DND-41 (cell line): Measurements from ENCODE around the gene APLN.

Experiments used
- ATAC-seq: fragments of 200-7000 bp; cut with Tn5 transposase; 3 replicates; pipeline ENCODE4 v1.9.1; 2021; ENCODE audit warnings: low read depth; ENCODE audit not compliant: insufficient read depth
- DNase-seq: peaks from one replicate; pipeline ENCODE4 v3.0.0-alpha.2; 2020
- H2AFZ ChIP-seq: 2 replicates; pipeline ENCODE4 v1.6.0; 2012; ENCODE audit warnings: low read depth, low read length
- H3K27ac ChIP-seq: 2 replicates; pipeline ENCODE4 v1.5.1; 2012; ENCODE audit warnings: low read length, inconsistent platforms
- H3K27me3 ChIP-seq: fragments of 200-600 bp; sonication (generic); 2 replicates; pipeline ENCODE4 v1.6.0; 2012; ENCODE audit warnings: low read length, mild to moderate bottlenecking, inconsistent platforms; ENCODE audit not compliant: insufficient read depth, poor library complexity
- H3K36me3 ChIP-seq: 2 replicates; pipeline ENCODE4 v1.5.1; 2012; ENCODE audit warnings: low read length, inconsistent platforms; ENCODE audit not compliant: insufficient read depth
- H3K4me1 ChIP-seq: 2 replicates; pipeline ENCODE4 v1.5.1; 2012; ENCODE audit warnings: mild to moderate bottlenecking, low read length; ENCODE audit not compliant: insufficient read depth
- H3K4me2 ChIP-seq: 2 replicates; pipeline ENCODE4 v1.6.0; 2012; ENCODE audit warnings: mild to moderate bottlenecking, moderate library complexity, low read length, inconsistent platforms; ENCODE audit not compliant: insufficient read depth
- H3K4me3 ChIP-seq, 2 experiments: fragments of 200-600 bp in 1 of 2; shearing (Covaris generic) in 1 of 2; 2 replicates each; pipeline ENCODE4 v1.5.1; 2012 to 2016; ENCODE audit warnings: inconsistent platforms in 2 of 2, low read length in 2 of 2, mild to moderate bottlenecking in 2 of 2, low read depth in 1 of 2, moderate library complexity in 1 of 2
- H3K79me2 ChIP-seq: 2 replicates; pipeline ENCODE4 v1.6.0; 2012; ENCODE audit warnings: low read length, inconsistent platforms; ENCODE audit not compliant: insufficient read depth
- H3K9ac ChIP-seq: 2 replicates; pipeline ENCODE4 v1.6.0; 2012; ENCODE audit warnings: low read depth, mild to moderate bottlenecking, inconsistent platforms, low read length, moderate library complexity
- H3K9me3 ChIP-seq: 2 replicates; pipeline ENCODE4 v1.5.1; 2012; ENCODE audit warnings: low read length, moderate library complexity, mild to moderate bottlenecking, inconsistent platforms; ENCODE audit not compliant: insufficient read depth, severe bottlenecking
- H4K20me1 ChIP-seq: 2 replicates; pipeline ENCODE4 v1.6.0; 2012; ENCODE audit warnings: low read length; ENCODE audit not compliant: insufficient read depth
- CTCF ChIP-seq: IDR thresholded peaks from 2 replicates; pipeline ENCODE4 v1.5.1; 2012; ENCODE audit warnings: borderline replicate concordance, low read length, moderate library complexity, mild to moderate bottlenecking; ENCODE audit not compliant: poor library complexity, severe bottlenecking; ENCODE audit errors: extremely low read depth
- EZH2 ChIP-seq: IDR thresholded peaks from 3 replicates; pipeline ENCODE4 v1.6.1; 2012; ENCODE audit warnings: borderline replicate concordance, low read depth, mild to moderate bottlenecking, moderate library complexity, low read length, inconsistent platforms; ENCODE audit not compliant: severe bottlenecking

Gene APLN

GRCh38 chrX:129632443-129632842, 22.3 kb downstream of the APLN start:
- ATAC-seq, result no peak
- H3K4me2 ChIP-seq, result no peak overlapping the region
- H4K20me1 ChIP-seq, result no peaks in the 10 kb centered on the region
- no peaks in the 10 kb centered on the region for H3K36me3 ChIP-seq
- no peak for DNase-seq
- H3K9me3 ChIP-seq, result no peaks in the 10 kb centered on the region
- no peak overlapping the region for H3K9ac ChIP-seq
- no peak for TF ChIP-seq EZH2
- no peaks in the 10 kb centered on the region for H3K79me2 ChIP-seq
- H3K27ac ChIP-seq, result no peak overlapping the region
- H3K4me3 ChIP-seq, result no peak overlapping the region
- H3K4me1 ChIP-seq, result peaks cover 5% of the 10 kb centered on the region
- H3K27me3 ChIP-seq, result no peaks in the 10 kb centered on the region
- H2AFZ ChIP-seq, result no peak overlapping the region

- DNase-seq (no peak), ATAC-seq (no peak)
- Histone ChIP-seq H3K27ac (no peak overlapping the region), H3K36me3 (no peaks in the 10 kb centered on the region), H3K4me3 (no peak overlapping the region), H3K4me2 (no peak overlapping the region), H3K9me3 (no peaks in the 10 kb centered on the region), H2AFZ (no peak overlapping the region), H3K4me1 (peaks cover 1% of the 10 kb centered on the region; the same call in 1 of the 2 replicates), H3K79me2 (no peaks in the 10 kb centered on the region), H3K9ac (no peak overlapping the region), H3K27me3 (no peaks in the 10 kb centered on the region), H4K20me1 (no peaks in the 10 kb centered on the region)
- TF ChIP-seq CTCF (no peak), EZH2 (no peak)
These were observed 22.9 kb downstream of the APLN start for GRCh38 chrX:129631849-129632248.

GRCh38 chrX:129629837-129630236, 24.9 kb downstream of the APLN start:
- no peaks in the 10 kb centered on the region for H3K27me3 ChIP-seq
- H3K79me2 ChIP-seq, result no peaks in the 10 kb centered on the region
- no peak overlapping the region for H3K4me2 ChIP-seq
- no peak overlapping the region for H3K9ac ChIP-seq
- no peak overlapping the region for H3K4me3 ChIP-seq
- H3K36me3 ChIP-seq, result no peaks in the 10 kb centered on the region
- ATAC-seq (no peak), DNase-seq (no peak)
- no peak overlapping the region for H2AFZ ChIP-seq
- peaks cover 17% of the 10 kb centered on the region for H3K4me1 ChIP-seq
- no peak overlapping the region for H3K27ac ChIP-seq
- TF ChIP-seq EZH2 (no peak), CTCF (no peak)
- no peaks in the 10 kb centered on the region for H4K20me1 ChIP-seq
- no peaks in the 10 kb centered on the region for H3K9me3 ChIP-seq

- no peaks in the 10 kb centered on the region for H3K36me3 ChIP-seq
- TF ChIP-seq CTCF (no peak), EZH2 (no peak)
- ATAC-seq, result peak; percentile 69
- no peak overlapping the region for H3K9ac ChIP-seq
- no peaks in the 10 kb centered on the region for H3K79me2 ChIP-seq
- H3K4me1 ChIP-seq, result peaks cover 17% of the 10 kb centered on the region
- H3K27me3 ChIP-seq, result no peaks in the 10 kb centered on the region
- H2AFZ ChIP-seq, result no peak overlapping the region
- no peaks in the 10 kb centered on the region for H3K9me3 ChIP-seq
- no peak overlapping the region for H3K4me2 ChIP-seq
- no peak for DNase-seq
- H4K20me1 ChIP-seq, result no peaks in the 10 kb centered on the region
- H3K27ac ChIP-seq, result no peak overlapping the region
- H3K4me3 ChIP-seq, result no peak overlapping the region
These were observed 28.7 kb downstream of the APLN start for GRCh38 chrX:129626026-129626425.
